ENCODE data around the gene BMPR1B.

BMPR1B gene

DNA sequence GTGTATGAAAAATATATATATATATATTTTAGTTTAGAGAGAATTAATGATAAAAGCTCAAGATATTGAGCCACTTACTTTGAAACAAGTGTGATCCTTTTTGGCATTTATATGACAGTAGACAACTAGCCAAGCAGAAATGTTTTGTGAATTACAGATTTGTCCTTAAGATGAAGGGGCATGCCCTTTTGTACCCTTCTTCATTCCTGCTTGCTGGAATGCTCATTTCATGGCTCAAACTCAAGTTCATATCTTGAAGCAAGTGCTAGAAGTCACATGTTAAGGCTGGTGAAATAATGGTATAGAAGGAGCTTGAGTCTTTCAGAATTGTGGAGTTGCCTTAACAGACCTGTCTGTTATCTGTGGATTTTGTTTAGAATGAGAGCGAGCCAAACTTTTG is 203.0 kb downstream of the BMPR1B start:
- Mint-ChIP-seq H3K36me3 (ENCODE audit: insufficient read depth) (no peaks in the 10 kb centered on the region), H3K4me1 (no peaks in the 10 kb centered on the region), H3K9me3 (peaks cover 7% of the 10 kb centered on the region), H3K27ac (ENCODE audit: low read depth) (no peak overlapping the region), H3K27me3 (no peaks in the 10 kb centered on the region), H3K4me3 (no peak overlapping the region)
- ATAC-seq (replicated peaks; ENCODE audit: extremely low read depth, poor library complexity, severe bottlenecking) = no peak
- DNase-seq (ENCODE audit: low spot score in 2 of 2) = no peak

DNA sequence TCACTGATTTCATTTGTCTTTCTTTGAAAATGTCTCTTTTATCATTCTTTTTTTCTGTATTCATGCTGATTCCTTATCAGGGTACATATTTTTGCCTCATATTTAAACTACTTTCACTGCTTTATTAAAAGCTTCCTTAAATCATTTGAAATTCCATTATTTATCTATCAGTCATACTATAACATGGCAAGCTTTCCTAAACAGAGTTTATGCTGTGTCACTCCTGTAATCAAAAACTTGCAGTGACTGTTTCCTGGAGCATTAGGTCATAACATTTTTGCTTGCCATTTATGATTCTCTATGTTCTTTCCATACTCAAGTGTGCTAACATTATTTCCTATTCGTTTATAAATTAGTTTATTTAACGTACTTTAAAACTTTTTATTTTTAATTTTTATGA is 203.7 kb downstream of the BMPR1B start:
- no peaks in the 10 kb centered on the region for H3K36me3 Mint-ChIP-seq (ENCODE audit: insufficient read depth)
- ATAC-seq (replicated peaks; ENCODE audit: extremely low read depth, poor library complexity, severe bottlenecking) = no peak
- no peaks in the 10 kb centered on the region for H3K27me3 Mint-ChIP-seq
- H3K9me3 Mint-ChIP-seq = peaks cover 7% of the 10 kb centered on the region
- no peak overlapping the region for H3K27ac Mint-ChIP-seq (ENCODE audit: low read depth)
- H3K4me3 Mint-ChIP-seq = no peak overlapping the region
- H3K4me1 Mint-ChIP-seq = no peaks in the 10 kb centered on the region
- no peak for DNase-seq (ENCODE audit: low spot score in 2 of 2)

GRCh38 chr4:94962484-94962883 is 204.7 kb downstream of the BMPR1B start:
- ATAC-seq (replicated peaks; ENCODE audit: extremely low read depth, poor library complexity, severe bottlenecking) = no peak

GRCh38 chr4:94965852-94966251 is 208.1 kb downstream of the BMPR1B start:
- no peak overlapping the region for H3K27ac Mint-ChIP-seq (ENCODE audit: low read depth)
- H3K4me1 Mint-ChIP-seq = no peaks in the 10 kb centered on the region
- DNase-seq (ENCODE audit: low spot score in 2 of 2) = no peak
- H3K9me3 Mint-ChIP-seq = peaks cover 7% of the 10 kb centered on the region
- no peaks in the 10 kb centered on the region for H3K36me3 Mint-ChIP-seq (ENCODE audit: insufficient read depth)
- H3K27me3 Mint-ChIP-seq = no peaks in the 10 kb centered on the region
- H3K4me3 Mint-ChIP-seq = no peak overlapping the region
- no peak for ATAC-seq (replicated peaks; ENCODE audit: extremely low read depth, poor library complexity, severe bottlenecking)

More at GRCh38 chr4:94962484-94962883, 204.7 kb downstream of the BMPR1B start:
- H3K36me3 Mint-ChIP-seq (ENCODE audit: insufficient read depth) = no peaks in the 10 kb centered on the region
- DNase-seq (ENCODE audit: low spot score in 2 of 2) = no peak
- H3K4me3 Mint-ChIP-seq = no peak overlapping the region
- no peak overlapping the region for H3K27ac Mint-ChIP-seq (ENCODE audit: low read depth)
- peaks cover 7% of the 10 kb centered on the region for H3K9me3 Mint-ChIP-seq
- H3K4me1 Mint-ChIP-seq = no peaks in the 10 kb centered on the region
- H3K27me3 Mint-ChIP-seq = no peaks in the 10 kb centered on the region

GRCh38 chr4:94968493-94968892 is 210.7 kb downstream of the BMPR1B start:
- Mint-ChIP-seq H3K27me3 (no peaks in the 10 kb centered on the region), H3K9me3 (no peaks in the 10 kb centered on the region), H3K27ac (ENCODE audit: low read depth) (no peak overlapping the region), H3K36me3 (ENCODE audit: insufficient read depth) (peaks cover 2% of the 10 kb centered on the region), H3K4me1 (no peaks in the 10 kb centered on the region), H3K4me3 (no peak overlapping the region)
- ATAC-seq (replicated peaks; ENCODE audit: extremely low read depth, poor library complexity, severe bottlenecking) = no peak
- no peak for DNase-seq (ENCODE audit: low spot score in 2 of 2)

GRCh38 chr4:94970650-94971049 is 212.9 kb downstream of the BMPR1B start:
- no peak for ATAC-seq (replicated peaks; ENCODE audit: extremely low read depth, poor library complexity, severe bottlenecking)
- H3K9me3 Mint-ChIP-seq = no peaks in the 10 kb centered on the region
- peaks cover 2% of the 10 kb centered on the region for H3K36me3 Mint-ChIP-seq (ENCODE audit: insufficient read depth)
- no peak for DNase-seq (ENCODE audit: low spot score in 2 of 2)
- no peak overlapping the region for H3K27ac Mint-ChIP-seq (ENCODE audit: low read depth)
- no peaks in the 10 kb centered on the region for H3K4me1 Mint-ChIP-seq
- H3K4me3 Mint-ChIP-seq = no peak overlapping the region
- no peaks in the 10 kb centered on the region for H3K27me3 Mint-ChIP-seq

DNA sequence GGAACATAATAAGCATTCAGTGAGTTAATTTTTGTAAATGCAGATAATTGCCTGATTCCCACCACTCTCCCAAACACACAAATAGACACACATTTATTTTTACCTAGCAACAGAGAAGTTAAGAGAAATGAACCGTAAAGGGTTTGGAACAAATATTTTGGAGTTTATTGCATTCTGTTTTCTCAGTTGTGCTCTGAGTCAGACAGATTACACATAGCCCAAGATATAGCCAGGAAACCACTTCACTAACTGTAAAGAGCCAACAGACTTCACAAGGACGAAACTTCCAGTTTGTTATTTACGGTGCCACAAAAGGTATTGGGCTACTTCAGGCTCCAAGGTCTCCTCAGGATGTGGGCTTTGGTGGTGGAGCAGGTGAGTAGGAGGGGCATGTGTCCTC is 217.0 kb downstream of the BMPR1B start:
- DNase-seq (ENCODE audit: low spot score in 2 of 2) (no peak), ATAC-seq (replicated peaks; ENCODE audit: extremely low read depth, poor library complexity, severe bottlenecking) (no peak)
- peaks cover 2% of the 10 kb centered on the region for H3K36me3 Mint-ChIP-seq (ENCODE audit: insufficient read depth)
- H3K4me1 Mint-ChIP-seq = no peaks in the 10 kb centered on the region
- no peaks in the 10 kb centered on the region for H3K9me3 Mint-ChIP-seq
- H3K27ac Mint-ChIP-seq (ENCODE audit: low read depth) = no peak overlapping the region
- no peak overlapping the region for H3K4me3 Mint-ChIP-seq
- H3K27me3 Mint-ChIP-seq = no peaks in the 10 kb centered on the region

GRCh38 chr4:94976371-94977011 is 218.7 kb downstream of the BMPR1B start:
- Mint-ChIP-seq H3K36me3 (ENCODE audit: insufficient read depth) (peaks cover 2% of the 10 kb centered on the region), H3K27me3 (no peaks in the 10 kb centered on the region), H3K9me3 (no peaks in the 10 kb centered on the region), H3K4me3 (no peak overlapping the region), H3K27ac (ENCODE audit: low read depth) (no peak overlapping the region), H3K4me1 (no peaks in the 10 kb centered on the region)
- no peak for DNase-seq (ENCODE audit: low spot score in 2 of 2)
- ATAC-seq (replicated peaks; ENCODE audit: extremely low read depth, poor library complexity, severe bottlenecking) = no peak

DNA sequence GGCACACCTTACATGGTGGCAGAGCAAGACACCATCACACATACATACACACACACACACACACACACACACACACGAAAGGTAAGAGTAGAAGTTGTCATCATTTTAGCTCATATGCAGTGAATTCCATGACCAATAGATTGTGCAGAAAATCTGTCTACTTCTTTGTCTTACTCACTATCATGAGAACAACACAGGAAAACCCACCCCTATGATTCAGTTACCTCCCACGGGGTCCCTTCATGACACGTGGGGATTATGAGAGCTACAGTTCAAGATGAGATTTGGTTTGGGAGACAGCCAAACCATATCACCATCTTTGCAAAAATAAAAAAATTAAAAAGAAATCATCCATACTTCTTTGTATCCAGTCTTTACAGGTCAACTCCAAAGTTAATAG is 221.1 kb downstream of the BMPR1B start:
- no peak overlapping the region for H3K27ac Mint-ChIP-seq (ENCODE audit: low read depth)
- ATAC-seq (replicated peaks; ENCODE audit: extremely low read depth, poor library complexity, severe bottlenecking) = no peak
- no peak for DNase-seq (ENCODE audit: low spot score in 2 of 2)

GRCh38 chr4:94979621-94980020 is 221.9 kb downstream of the BMPR1B start:
- DNase-seq (ENCODE audit: low spot score in 2 of 2) = no peak
- H3K4me1 Mint-ChIP-seq = no peaks in the 10 kb centered on the region
- H3K9me3 Mint-ChIP-seq = no peaks in the 10 kb centered on the region
- no peak overlapping the region for H3K27ac Mint-ChIP-seq (ENCODE audit: low read depth)
- no peaks in the 10 kb centered on the region for H3K27me3 Mint-ChIP-seq
- H3K36me3 Mint-ChIP-seq (ENCODE audit: insufficient read depth) = no peaks in the 10 kb centered on the region
- H3K4me3 Mint-ChIP-seq = no peak overlapping the region
- ATAC-seq (replicated peaks; ENCODE audit: extremely low read depth, poor library complexity, severe bottlenecking) = no peak

More for the DNA sequence above, 221.1 kb downstream of the BMPR1B start:
- Mint-ChIP-seq H3K4me3 (no peak overlapping the region), H3K4me1 (no peaks in the 10 kb centered on the region), H3K36me3 (ENCODE audit: insufficient read depth) (no peaks in the 10 kb centered on the region), H3K27me3 (no peaks in the 10 kb centered on the region), H3K9me3 (no peaks in the 10 kb centered on the region)

- no peaks in the 10 kb centered on the region for H3K36me3 Mint-ChIP-seq (ENCODE audit: insufficient read depth)
- no peak overlapping the region for H3K27ac Mint-ChIP-seq (ENCODE audit: low read depth)
- no peaks in the 10 kb centered on the region for H3K27me3 Mint-ChIP-seq
- no peaks in the 10 kb centered on the region for H3K4me1 Mint-ChIP-seq
- peaks cover 6% of the 10 kb centered on the region for H3K9me3 Mint-ChIP-seq
- ATAC-seq (replicated peaks; ENCODE audit: extremely low read depth, poor library complexity, severe bottlenecking) (no peak), DNase-seq (ENCODE audit: low spot score in 2 of 2) (no peak)
- H3K4me3 Mint-ChIP-seq = no peak overlapping the region
Observed at GRCh38 chr4:94995684-94996394, 238.1 kb downstream of the BMPR1B start.

DNA sequence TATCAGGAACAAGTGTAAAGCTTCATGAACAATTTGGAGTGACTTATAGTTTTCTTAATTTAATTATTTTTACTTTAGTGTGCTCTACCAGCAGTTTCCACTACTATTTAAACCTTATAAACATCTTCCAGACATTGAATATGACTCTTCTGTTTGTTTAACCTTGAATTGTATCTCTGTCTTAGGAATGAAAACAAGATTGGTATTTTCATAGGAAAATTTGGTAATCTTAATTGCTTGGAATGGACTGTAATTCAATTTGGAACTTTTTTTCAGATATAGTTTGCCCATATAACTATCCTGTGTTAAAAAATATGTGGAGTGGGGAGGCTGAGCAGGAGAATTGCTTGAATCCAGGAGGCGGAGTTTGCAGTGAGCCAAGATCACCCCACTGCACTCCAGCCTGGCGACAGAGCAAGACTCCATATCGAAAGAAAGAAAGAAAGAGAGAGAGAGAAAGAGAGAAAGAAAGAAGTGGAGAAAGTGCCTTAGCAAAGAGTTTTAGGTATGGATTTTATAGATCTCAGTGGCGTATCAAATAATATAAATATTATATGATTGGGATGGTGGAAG is 242.4 kb downstream of the BMPR1B start:
- Mint-ChIP-seq H3K27me3 (no peaks in the 10 kb centered on the region), H3K9me3 (peaks cover 6% of the 10 kb centered on the region), H3K4me1 (no peaks in the 10 kb centered on the region), H3K27ac (ENCODE audit: low read depth) (no peak overlapping the region), H3K4me3 (no peak overlapping the region), H3K36me3 (ENCODE audit: insufficient read depth) (no peaks in the 10 kb centered on the region)
- ATAC-seq (replicated peaks; ENCODE audit: extremely low read depth, poor library complexity, severe bottlenecking) (no peak), DNase-seq (ENCODE audit: low spot score in 2 of 2) (no peak)

DNA sequence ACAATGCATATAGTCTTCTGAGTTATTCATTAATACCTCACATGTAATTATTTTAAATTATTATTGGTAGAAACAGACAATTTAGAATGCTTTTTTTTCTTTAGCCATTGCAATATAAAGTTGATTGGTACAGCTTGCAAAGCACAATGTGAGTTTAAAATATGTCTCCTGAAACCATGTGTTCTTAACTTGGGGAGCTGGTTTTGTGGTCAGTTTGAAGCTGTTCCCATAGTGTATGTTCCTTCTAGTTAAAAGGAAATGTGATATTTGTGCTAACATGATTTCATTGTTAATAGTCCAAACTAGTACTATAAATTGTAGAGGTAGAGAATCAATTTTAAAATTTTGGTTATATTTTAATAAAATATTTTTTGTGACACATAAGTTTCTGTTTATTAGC is 247.2 kb downstream of the BMPR1B start:
- no peak for ATAC-seq (replicated peaks; ENCODE audit: extremely low read depth, poor library complexity, severe bottlenecking)
- Mint-ChIP-seq H3K4me3 (no peak overlapping the region), H3K9me3 (peaks cover 6% of the 10 kb centered on the region), H3K4me1 (no peaks in the 10 kb centered on the region), H3K27me3 (no peaks in the 10 kb centered on the region), H3K36me3 (ENCODE audit: insufficient read depth) (no peaks in the 10 kb centered on the region), H3K27ac (ENCODE audit: low read depth) (no peak overlapping the region)
- DNase-seq (ENCODE audit: low spot score in 2 of 2) = no peak

All from central memory CD8-positive, alpha-beta T cell (primary cell).